ENCODE data around the gene ADGRL3.
"Not testable (repeated sequence)": the region's sequence is repeated elsewhere in the genome, so short reads cannot be mapped to it uniquely, and the experiment has no call there.

ADGRL3 gene

DNA sequence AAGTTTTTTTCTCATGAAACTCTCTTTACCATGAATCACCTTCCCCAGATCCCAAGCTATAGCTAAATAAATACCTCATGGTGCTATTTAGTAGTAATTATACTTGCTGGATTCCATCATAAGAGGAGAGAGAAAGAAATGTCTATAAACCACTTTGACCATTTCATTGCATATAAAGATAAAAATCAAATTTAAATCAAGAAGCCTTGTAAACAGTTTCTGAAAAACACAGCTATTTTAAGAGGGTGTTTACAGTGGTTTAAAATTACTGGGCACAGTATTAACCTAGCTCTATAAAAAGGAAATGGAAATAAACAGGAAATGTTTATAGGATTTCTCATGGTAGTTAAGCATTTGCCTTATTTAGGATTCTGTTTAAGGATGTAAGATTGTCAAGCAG, 637.9 kb downstream of the ADGRL3 start:
- Histone ChIP-seq H3K27ac (ENCODE audit: low read length) (no peak overlapping the region), H3K4me1 (ENCODE audit: low read length) (no peaks in the 10 kb centered on the region), H3K9ac (ENCODE audit: low read length) (no peak overlapping the region), H3K4me2 (ENCODE audit: low read length) (no peak overlapping the region), H3K36me3 (replicated peaks; ENCODE audit: low read depth, low read length) (no peaks in the 10 kb centered on the region), H4K20me1 (ENCODE audit: insufficient read depth, low read length) (no peaks in the 10 kb centered on the region), H3K4me3 (ENCODE audit: low read length) (no peak overlapping the region), H3K9me3 (ENCODE audit: insufficient read depth, low read length) (no peaks in the 10 kb centered on the region), H3K27me3 (ENCODE audit: low read depth, low read length) (no peaks in the 10 kb centered on the region), H3K79me2 (ENCODE audit: low read length) (no peaks in the 10 kb centered on the region), H2AFZ (ENCODE audit: low read depth, low read length) (no peak overlapping the region)
- no peak for TF ChIP-seq EZH2phosphoT487 (IDR thresholded peaks at IDR 0.05; ENCODE audit: low read depth)
- TF ChIP-seq CTCF (IDR thresholded peaks at IDR 0.05; ENCODE audit: low read depth, low read length): no peak

DNA sequence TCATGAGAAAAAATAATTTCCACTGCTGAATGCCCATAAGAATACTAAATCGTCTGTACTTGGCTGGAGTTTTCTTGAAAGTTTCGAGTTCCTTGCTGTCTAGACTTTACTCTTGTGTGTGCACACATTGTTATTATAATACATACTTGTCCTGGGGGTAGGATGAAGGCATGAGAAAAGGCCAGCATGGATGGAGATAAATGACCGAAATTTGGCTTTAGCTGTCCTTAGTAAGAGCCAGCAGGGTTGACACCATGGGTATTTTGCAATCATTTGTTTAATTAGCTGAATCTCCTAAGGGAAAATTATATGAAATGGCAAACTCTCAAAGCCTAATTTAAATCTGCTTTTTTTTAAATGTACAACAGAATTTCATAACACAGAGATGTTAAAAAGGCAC, 641.6 kb downstream of the ADGRL3 start:
- no peak overlapping the region for H3K27ac ChIP-seq (ENCODE audit: low read length)
- no peak overlapping the region for H3K4me2 ChIP-seq (ENCODE audit: low read length)
- no peak overlapping the region for H3K4me3 ChIP-seq (ENCODE audit: low read length)
- H3K9me3 ChIP-seq (ENCODE audit: insufficient read depth, low read length): no peaks in the 10 kb centered on the region
- TF ChIP-seq EZH2phosphoT487 (IDR thresholded peaks at IDR 0.05; ENCODE audit: low read depth): no peak
- no peaks in the 10 kb centered on the region for H3K36me3 ChIP-seq (replicated peaks; ENCODE audit: low read depth, low read length)
- no peak overlapping the region for H3K9ac ChIP-seq (ENCODE audit: low read length)
- no peaks in the 10 kb centered on the region for H4K20me1 ChIP-seq (ENCODE audit: insufficient read depth, low read length)
- no peaks in the 10 kb centered on the region for H3K4me1 ChIP-seq (ENCODE audit: low read length)
- no peaks in the 10 kb centered on the region for H3K27me3 ChIP-seq (ENCODE audit: low read depth, low read length)
- no peaks in the 10 kb centered on the region for H3K79me2 ChIP-seq (ENCODE audit: low read length)
- no peak overlapping the region for H2AFZ ChIP-seq (ENCODE audit: low read depth, low read length)

GRCh38 chr4:61851126-61851525, 651.0 kb downstream of the ADGRL3 start:
- Histone ChIP-seq H3K9ac (ENCODE audit: low read length) (no peak overlapping the region), H3K27ac (ENCODE audit: low read length) (no peak overlapping the region), H2AFZ (ENCODE audit: low read depth, low read length) (no peak overlapping the region), H3K4me1 (ENCODE audit: low read length) (no peaks in the 10 kb centered on the region), H4K20me1 (ENCODE audit: insufficient read depth, low read length) (no peaks in the 10 kb centered on the region), H3K9me3 (ENCODE audit: insufficient read depth, low read length) (no peaks in the 10 kb centered on the region), H3K79me2 (ENCODE audit: low read length) (no peaks in the 10 kb centered on the region), H3K36me3 (replicated peaks; ENCODE audit: low read depth, low read length) (no peaks in the 10 kb centered on the region), H3K4me3 (ENCODE audit: low read length) (no peak overlapping the region), H3K27me3 (ENCODE audit: low read depth, low read length) (no peaks in the 10 kb centered on the region), H3K4me2 (ENCODE audit: low read length) (no peak overlapping the region)
- TF ChIP-seq CTCF (IDR thresholded peaks at IDR 0.05; ENCODE audit: low read depth, low read length): no peak
- TF ChIP-seq EZH2phosphoT487 (IDR thresholded peaks at IDR 0.05; ENCODE audit: low read depth): no peak

GRCh38 chr4:61852105-61852504, 652.0 kb downstream of the ADGRL3 start:
- not testable (repeated sequence) for H3K79me2 ChIP-seq (ENCODE audit: low read length); H4K20me1 ChIP-seq (ENCODE audit: insufficient read depth, low read length); H3K4me3 ChIP-seq (ENCODE audit: low read length); H3K36me3 ChIP-seq (replicated peaks; ENCODE audit: low read depth, low read length); H3K9ac ChIP-seq (ENCODE audit: low read length); H3K27me3 ChIP-seq (ENCODE audit: low read depth, low read length); H2AFZ ChIP-seq (ENCODE audit: low read depth, low read length); H3K9me3 ChIP-seq (ENCODE audit: insufficient read depth, low read length); H3K4me2 ChIP-seq (ENCODE audit: low read length); H3K4me1 ChIP-seq (ENCODE audit: low read length); H3K27ac ChIP-seq (ENCODE audit: low read length)

DNA sequence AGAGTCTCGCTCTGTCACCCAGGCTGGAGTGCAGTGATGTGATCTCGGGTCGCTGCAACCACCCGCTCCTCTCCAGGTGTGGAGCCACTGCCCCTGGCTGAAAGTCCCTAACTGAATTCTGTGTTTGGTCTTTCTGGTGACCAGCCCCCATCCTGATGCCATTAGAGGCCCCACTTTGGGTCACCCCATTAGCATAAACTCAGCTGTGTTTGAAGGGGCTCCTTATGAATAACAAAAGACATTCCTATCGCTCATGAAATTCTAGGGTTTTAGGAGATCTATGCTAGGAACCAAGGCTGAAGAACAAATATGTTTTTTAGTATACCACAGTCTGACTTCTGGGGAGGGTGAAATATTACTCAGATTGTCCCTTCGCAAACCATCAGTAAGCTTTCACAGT, 652.9 kb downstream of the ADGRL3 start:
- Histone ChIP-seq H3K4me2 (ENCODE audit: low read length) (no peak overlapping the region), H3K27ac (ENCODE audit: low read length) (no peak overlapping the region), H3K79me2 (ENCODE audit: low read length) (no peaks in the 10 kb centered on the region), H3K4me1 (ENCODE audit: low read length) (no peaks in the 10 kb centered on the region), H3K4me3 (ENCODE audit: low read length) (no peak overlapping the region), H3K27me3 (ENCODE audit: low read depth, low read length) (no peaks in the 10 kb centered on the region), H3K9me3 (ENCODE audit: insufficient read depth, low read length) (no peaks in the 10 kb centered on the region), H3K36me3 (replicated peaks; ENCODE audit: low read depth, low read length) (no peaks in the 10 kb centered on the region), H4K20me1 (ENCODE audit: insufficient read depth, low read length) (no peaks in the 10 kb centered on the region), H2AFZ (ENCODE audit: low read depth, low read length) (no peak overlapping the region), H3K9ac (ENCODE audit: low read length) (no peak overlapping the region)
- TF ChIP-seq EZH2phosphoT487 (IDR thresholded peaks at IDR 0.05; ENCODE audit: low read depth) (no peak), CTCF (IDR thresholded peaks at IDR 0.05; ENCODE audit: low read depth, low read length) (no peak)

Data from OCI-LY3 (cell line).